ENCODE measurements around the gene NACA2. TPM values are rescaled to one million over a fixed set of nuclear protein-coding genes. Genes with fewer than 3 reads are reported as not detected.

NACA2 gene
- total RNA-seq, 1 experiment from 2014 or later: not detected

DNA sequence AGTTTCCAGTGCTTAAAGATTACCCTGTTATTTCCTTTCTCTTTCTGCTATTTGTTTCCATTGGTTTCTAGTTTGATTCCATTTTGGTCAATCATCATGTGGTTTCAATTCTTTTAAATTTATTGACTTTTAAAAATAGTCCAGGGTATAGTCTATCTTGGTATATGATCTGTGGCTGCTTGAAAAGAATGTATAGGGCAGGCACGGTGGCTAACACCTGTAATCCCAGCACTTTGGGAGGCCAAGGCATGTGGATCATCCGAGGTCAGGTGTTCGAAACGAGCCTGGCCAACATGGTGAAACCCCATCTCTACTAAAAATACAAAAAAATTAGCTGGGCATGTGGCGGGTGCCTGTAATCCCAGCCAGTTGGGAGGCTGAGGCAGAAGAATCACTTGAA lies 34.5 kb upstream of the NACA2 start:
- intact Hi-C loops (cut with micrococcal nuclease): no loop called here
- Histone ChIP-seq H3K4me1 (ENCODE audit: control insufficient read depth in 1 of 2, insufficient read depth in 2 of 2, low read length in 2 of 2) (no peaks in the 10 kb centered on the region), H3K9me2 (ENCODE audit: insufficient read depth) (no peaks in the 10 kb centered on the region), H3K79me2 (ENCODE audit: insufficient read depth, low read length) (no peaks in the 10 kb centered on the region), H3K36me3 (ENCODE audit: control insufficient read depth in 1 of 2, insufficient read depth in 2 of 2, low read length in 2 of 2) (no peaks in the 10 kb centered on the region), H4K20me1 (ENCODE audit: insufficient read depth) (no peaks in the 10 kb centered on the region), H3K4me3 (replicated peaks in 1 of 2; ENCODE audit: low read depth in 1 of 2, low read length in 2 of 2) (no peak overlapping the region), H3K27ac (ENCODE audit: low read depth, low read length) (no peak overlapping the region), H2AFZ (ENCODE audit: low read depth, low read length, poor library complexity, severe bottlenecking) (no peak overlapping the region), H3K9me3 (ENCODE audit: control insufficient read depth in 1 of 2, insufficient read depth in 1 of 2, low read depth in 1 of 2, low read length in 2 of 2) (peaks cover 0 to 9% of the 10 kb centered on the region in 2 experiments; a peak in 2 of 4 replicates), H3K4me2 (ENCODE audit: low read length) (no peak overlapping the region), H3K27me3 (ENCODE audit: insufficient read depth, low read length) (no peaks in the 10 kb centered on the region), H3K9ac (ENCODE audit: low read length) (no peak overlapping the region)
- TF ChIP-seq EZH2 (IDR thresholded peaks at IDR 0.05) (no peak), FOSL1 (IDR thresholded peaks at IDR 0.05; ENCODE audit: low read depth) (no peak), ELF1 (IDR thresholded peaks at IDR 0.05; ENCODE audit: borderline replicate concordance, low read depth) (no peak), JUND (IDR thresholded peaks at IDR 0.05) (no peak), EGR1 (IDR thresholded peaks at IDR 0.05; ENCODE audit: low read depth) (no peak), EZH2phosphoT487 (IDR thresholded peaks at IDR 0.05; ENCODE audit: borderline replicate concordance) (no peak), RAD21 (IDR thresholded peaks at IDR 0.05; ENCODE audit: low read depth) (no peak)
- BruUV-seq (replicated peaks): no TSS peak
- ATAC-seq (no peak), DNase-seq (ENCODE audit: low read depth, low spot score) (no peak)
- RAD21 ChIA-PET (ENCODE audit: low non-redundant PET in 1 of 2, low total read pairs in 2 of 2, uncharacterized antibody in 2 of 2, unreplicated experiment in 2 of 2): no interaction called here
- POLR2A ChIA-PET: no interaction called here
- CTCF ChIA-PET: no interaction called here

GRCh38 chr17:61624951-61625350 lies 33.9 kb upstream of the NACA2 start:
- H3K79me2 ChIP-seq (ENCODE audit: insufficient read depth, low read length): no peaks in the 10 kb centered on the region
- POLR2A ChIA-PET: no interaction called here
- no peak overlapping the region for H2AFZ ChIP-seq (ENCODE audit: low read depth, low read length, poor library complexity, severe bottlenecking)
- ATAC-seq: no peak
- H3K36me3 ChIP-seq (ENCODE audit: control insufficient read depth in 1 of 2, insufficient read depth in 2 of 2, low read length in 2 of 2): no peaks in the 10 kb centered on the region
- H3K4me2 ChIP-seq (ENCODE audit: low read length): no peak overlapping the region
- H3K4me1 ChIP-seq (ENCODE audit: control insufficient read depth in 1 of 2, insufficient read depth in 2 of 2, low read length in 2 of 2): no peaks in the 10 kb centered on the region
- BruUV-seq (replicated peaks): no TSS peak
- CTCF ChIA-PET: no interaction called here
- H3K9me3 ChIP-seq (ENCODE audit: control insufficient read depth in 1 of 2, insufficient read depth in 1 of 2, low read depth in 1 of 2, low read length in 2 of 2): peaks cover 0 to 11% of the 10 kb centered on the region in 2 experiments; a peak in 2 of 4 replicates
- no peaks in the 10 kb centered on the region for H3K9me2 ChIP-seq (ENCODE audit: insufficient read depth)
- DNase-seq (ENCODE audit: low read depth, low spot score): no peak
- no peak overlapping the region for H3K27ac ChIP-seq (ENCODE audit: low read depth, low read length)
- RAD21 ChIA-PET (ENCODE audit: low non-redundant PET in 1 of 2, low total read pairs in 2 of 2, uncharacterized antibody in 2 of 2, unreplicated experiment in 2 of 2): no interaction called here
- TF ChIP-seq ELF1 (IDR thresholded peaks at IDR 0.05; ENCODE audit: borderline replicate concordance, low read depth): no peak
- TF ChIP-seq CTCF (IDR thresholded peaks at IDR 0.05 in 2 of 3, conservative IDR thresholded peaks at IDR 0.05 in 1 of 3; ENCODE audit: borderline replicate concordance in 1 of 3, insufficient read depth in 1 of 3, low read depth in 2 of 3, low read length in 2 of 3): no peak
- H3K9ac ChIP-seq (ENCODE audit: low read length): no peak overlapping the region
- H4K20me1 ChIP-seq (ENCODE audit: insufficient read depth): no peaks in the 10 kb centered on the region
- no peak overlapping the region for H3K4me3 ChIP-seq (replicated peaks in 1 of 2; ENCODE audit: low read depth in 1 of 2, low read length in 2 of 2)
- no peaks in the 10 kb centered on the region for H3K27me3 ChIP-seq (ENCODE audit: insufficient read depth, low read length)
- intact Hi-C loops (cut with micrococcal nuclease): no loop called here
